Measurements from ENCODE around the gene CALML4. TPM values are rescaled to one million over a fixed set of nuclear protein-coding genes. Genes with fewer than 3 reads are reported as not detected.
A peak's percentile ranks its signal among the peaks of the same experiment; 100 is the strongest.

CALML4 gene
- total and polyA plus RNA-seq, 2 experiments from 2014 or later = 0.54 to 2.4 TPM

GRCh38 chr15:68163191-68163590, 41.9 kb downstream of the CALML4 start:
- no peak overlapping the region for H3K4me3 ChIP-seq
- no peaks in the 10 kb centered on the region for H3K79me2 ChIP-seq (ENCODE audit: insufficient read depth)
- H3F3A ChIP-seq (ENCODE audit: insufficient read depth) = no peaks in the 10 kb centered on the region
- no peak for DNase-seq
- H3K4me1 ChIP-seq (ENCODE audit: insufficient read depth) = peaks cover 2% of the 10 kb centered on the region
- no peaks in the 10 kb centered on the region for H3K9me3 ChIP-seq (ENCODE audit: low read depth)
- TF ChIP-seq EZH2 (IDR thresholded peaks at IDR 0.05; ENCODE audit: insufficient read depth, poor library complexity, severe bottlenecking) = no peak
- TF ChIP-seq EZH2phosphoT487 (IDR thresholded peaks at IDR 0.05; ENCODE audit: insufficient read depth, low read depth) = no peak
- H3K9ac ChIP-seq = no peak overlapping the region
- in situ Hi-C loops (cut with MboI) = loop anchor here (10.0 kb wide), 1 partner anchor 308 kb away; no protein-coding TSS in a partner anchor
- peaks cover 10% of the 10 kb centered on the region for H3K36me3 ChIP-seq (ENCODE audit: low read depth)
- H3K4me2 ChIP-seq (ENCODE audit: unreplicated experiment) = no peak overlapping the region
- no peaks in the 10 kb centered on the region for H3K27me3 ChIP-seq (replicated peaks; ENCODE audit: insufficient read depth)
- no peaks in the 10 kb centered on the region for H3K9me2 ChIP-seq (ENCODE audit: insufficient read depth)
- no peak overlapping the region for H2AFZ ChIP-seq
- H3K27ac ChIP-seq = no peak overlapping the region
- H4K20me1 ChIP-seq (ENCODE audit: insufficient read depth) = no peaks in the 10 kb centered on the region

- Histone ChIP-seq H3K27ac (no peak overlapping the region), H3K9me2 (ENCODE audit: insufficient read depth) (no peaks in the 10 kb centered on the region), H3K9ac (no peak overlapping the region), H3K9me3 (ENCODE audit: low read depth) (no peaks in the 10 kb centered on the region), H2AFZ (no peak overlapping the region), H3K4me2 (ENCODE audit: unreplicated experiment) (no peak overlapping the region), H3F3A (ENCODE audit: insufficient read depth) (0 out of 2 replicates have a peak, but pooled peaks cover 9% of the 10 kb centered on the region), H3K36me3 (ENCODE audit: low read depth) (peaks cover 5% of the 10 kb centered on the region; the same call in 1 of the 2 replicates), H3K4me3 (no peak overlapping the region), H3K79me2 (ENCODE audit: insufficient read depth) (no peaks in the 10 kb centered on the region), H4K20me1 (ENCODE audit: insufficient read depth) (no peaks in the 10 kb centered on the region), H3K27me3 (replicated peaks; ENCODE audit: insufficient read depth) (no peaks in the 10 kb centered on the region), H3K4me1 (ENCODE audit: insufficient read depth) (peaks cover 4% of the 10 kb centered on the region)
- WGBS, 2 experiments (ENCODE audit: low coverage in 1 of 2, low lambda C conversion rate in 2 of 2, missing lambda C conversion rate in 2 of 2) = 43 to 45% methylated on average over 3 of the region's 3 CpGs
- TF ChIP-seq EZH2phosphoT487 (IDR thresholded peaks at IDR 0.05; ENCODE audit: insufficient read depth, low read depth) = no peak
- peak; percentile 16 for DNase-seq
- in situ Hi-C loops (cut with MboI) = no loop called here
Observed at GRCh38 chr15:68158046-68158628, 47.0 kb downstream of the CALML4 start.

GRCh38 chr15:68157074-68157473, 48.1 kb downstream of the CALML4 start:
- H3K27ac ChIP-seq = no peak overlapping the region
- no peak overlapping the region for H3K4me3 ChIP-seq
- H3K4me1 ChIP-seq (ENCODE audit: insufficient read depth) = peaks cover 4% of the 10 kb centered on the region
- no peak for DNase-seq
- 0 out of 2 replicates have a peak, but pooled peaks cover 9% of the 10 kb centered on the region for H3F3A ChIP-seq (ENCODE audit: insufficient read depth)
- H3K9me2 ChIP-seq (ENCODE audit: insufficient read depth) = no peaks in the 10 kb centered on the region
- no peak for TF ChIP-seq EZH2 (IDR thresholded peaks at IDR 0.05; ENCODE audit: insufficient read depth, poor library complexity, severe bottlenecking)
- TF ChIP-seq EZH2phosphoT487 (IDR thresholded peaks at IDR 0.05; ENCODE audit: insufficient read depth, low read depth) = no peak
- H3K36me3 ChIP-seq (ENCODE audit: low read depth) = peaks cover 5% of the 10 kb centered on the region; the same call in 1 of the 2 replicates
- no peaks in the 10 kb centered on the region for H4K20me1 ChIP-seq (ENCODE audit: insufficient read depth)
- H3K9me3 ChIP-seq (ENCODE audit: low read depth) = no peaks in the 10 kb centered on the region
- WGBS, 2 experiments (ENCODE audit: low coverage in 1 of 2, low lambda C conversion rate in 2 of 2, missing lambda C conversion rate in 2 of 2) = 0 to 13% methylated on average over 1 of the region's 1 CpG
- no peak overlapping the region for H3K4me2 ChIP-seq (ENCODE audit: unreplicated experiment)
- in situ Hi-C loops (cut with MboI) = no loop called here
- no peak overlapping the region for H2AFZ ChIP-seq
- H3K9ac ChIP-seq = no peak overlapping the region
- no peaks in the 10 kb centered on the region; the same call in 1 of the 2 replicates for H3K79me2 ChIP-seq (ENCODE audit: insufficient read depth)
- no peaks in the 10 kb centered on the region for H3K27me3 ChIP-seq (replicated peaks; ENCODE audit: insufficient read depth)

GRCh38 chr15:68154923-68155559, 50.1 kb downstream of the CALML4 start:
- Histone ChIP-seq H3K27ac (no peak overlapping the region), H4K20me1 (ENCODE audit: insufficient read depth) (no peaks in the 10 kb centered on the region), H3K79me2 (ENCODE audit: insufficient read depth) (no peaks in the 10 kb centered on the region; the same call in 1 of the 2 replicates), H3F3A (ENCODE audit: insufficient read depth) (0 out of 2 replicates have a peak, but pooled peaks cover 12% of the 10 kb centered on the region), H3K27me3 (replicated peaks; ENCODE audit: insufficient read depth) (no peaks in the 10 kb centered on the region), H3K9me3 (ENCODE audit: low read depth) (no peaks in the 10 kb centered on the region), H3K4me2 (ENCODE audit: unreplicated experiment) (no peak overlapping the region), H3K9me2 (ENCODE audit: insufficient read depth) (no peaks in the 10 kb centered on the region), H3K4me1 (ENCODE audit: insufficient read depth) (peaks cover 4% of the 10 kb centered on the region), H3K9ac (no peak overlapping the region), H3K36me3 (ENCODE audit: low read depth) (peaks cover 5% of the 10 kb centered on the region; the same call in 1 of the 2 replicates), H2AFZ (no peak overlapping the region), H3K4me3 (no peak overlapping the region)
- TF ChIP-seq EZH2 (IDR thresholded peaks at IDR 0.05; ENCODE audit: insufficient read depth, poor library complexity, severe bottlenecking) (no peak), EZH2phosphoT487 (IDR thresholded peaks at IDR 0.05; ENCODE audit: insufficient read depth, low read depth) (no peak)
- DNase-seq = peak; percentile 82
- in situ Hi-C loops (cut with MboI) = no loop called here
- 13 to 15% methylated on average over 4 of the region's 4 CpGs for WGBS, 2 experiments (ENCODE audit: low coverage in 1 of 2, low lambda C conversion rate in 2 of 2, missing lambda C conversion rate in 2 of 2)

Data from GM23248 (cell line).